ENCODE measurements around the gene MCRIP2. TPM values are rescaled to one million over a fixed set of nuclear protein-coding genes. Genes with fewer than 3 reads are reported as not detected.

MCRIP2 gene
- polyA plus RNA-seq, 2 of the 4 experiments (the other 2 are of a cell fraction): 10.7 to 21.3 TPM

GRCh38 chr16:625117-625976, 16.3 kb upstream of the MCRIP2 start:
- POLR2A ChIA-PET: no interaction called here
- H3K4me3 ChIP-seq: no peak overlapping the region
- CTCF ChIA-PET: interaction anchor here (0.6 to 2.0 kb wide), 8 partner anchors 18 to 559 kb away, joined by 3 to 8 read pairs (median 4); no protein-coding TSS in a partner anchor
- no peak for ATAC-seq
- no peak for DNase-seq (ENCODE audit: low read depth in 1 of 2, low spot score in 1 of 2)
- no peak overlapping the region for H3K4me2 ChIP-seq
- H3K4me1 ChIP-seq: peaks cover 51% of the 10 kb centered on the region
- WGBS (ENCODE audit: missing lambda C conversion rate): 93% methylated on average over 29 of the region's 37 CpGs
- no peak for TF ChIP-seq TP53 (CRISPR knock-in tag; IDR thresholded peaks at IDR 0.05)
- no peak for TF ChIP-seq RFX5 (IDR thresholded peaks at IDR 0.05)
- no peak for TF ChIP-seq JUNB (IDR thresholded peaks at IDR 0.05)
- no peak for TF ChIP-seq NFE2L2 (conservative IDR thresholded peaks at IDR 0.05; ENCODE audit: low read length)
- no peak for TF ChIP-seq RARB (CRISPR knock-in tag; IDR thresholded peaks at IDR 0.05)
- TF ChIP-seq BCL3 (IDR thresholded peaks at IDR 0.05): no peak
- no peak for TF ChIP-seq SMC3 (IDR thresholded peaks at IDR 0.05)
- no peak for TF ChIP-seq EHF (CRISPR knock-in tag; IDR thresholded peaks at IDR 0.05)
- TF ChIP-seq MAX (IDR thresholded peaks at IDR 0.05): no peak
- TF ChIP-seq CHD2 (IDR thresholded peaks at IDR 0.05; ENCODE audit: low read length, partially characterized antibody): no peak
- TF ChIP-seq PHF8 (IDR thresholded peaks at IDR 0.05; ENCODE audit: borderline replicate concordance, low read depth): no peak
- TF ChIP-seq ZFP36 (IDR thresholded peaks at IDR 0.05; ENCODE audit: borderline replicate concordance, partially characterized antibody): no peak
- TF ChIP-seq HEYL (CRISPR knock-in tag; IDR thresholded peaks at IDR 0.05): no peak
- no peak for TF ChIP-seq ATOH8 (CRISPR knock-in tag; IDR thresholded peaks at IDR 0.05; ENCODE audit: low read depth)
- no peak for TF ChIP-seq EP300 (IDR thresholded peaks at IDR 0.05)
- peak overlapping the region in 1 of 2 experiments; percentile 87; a peak in 2 of 6 replicates for H3K27ac ChIP-seq
- FAIRE-seq: no peak
- no peaks in the 10 kb centered on the region for H3K9me3 ChIP-seq

GRCh38 chr16:625977-626765, 15.5 kb upstream of the MCRIP2 start:
- peak overlapping the region; percentile 70 for H3K4me2 ChIP-seq
- 82% methylated on average over 20 of the region's 35 CpGs for WGBS (ENCODE audit: missing lambda C conversion rate)

GRCh38 chr16:626787-627453, 14.7 kb upstream of the MCRIP2 start:
- DNase-seq (ENCODE audit: low read depth in 1 of 2, low spot score in 1 of 2) (peak; percentile 92 to 97), ATAC-seq (peak; percentile 85 to 90), FAIRE-seq (no peak)
- H3K4me3 ChIP-seq: peak overlapping the region; percentile 15; the same call in 1 of the 3 replicates
- WGBS (ENCODE audit: missing lambda C conversion rate): 34% methylated on average over 27 of the region's 29 CpGs
- peaks cover 53% of the 10 kb centered on the region for H3K4me1 ChIP-seq
- peak overlapping the region; percentile 63 to 87 for H3K27ac ChIP-seq
- peak overlapping the region; percentile 70 for H3K4me2 ChIP-seq
- ChIA-PET POLR2A (interaction anchor here (1.2 to 1.7 kb wide), 3 partner anchors 9 to 53 kb away, joined by 3 to 11 read pairs (median 4); partner anchors contain the start of genes METTL26, RAB40C and STUB1), CTCF (interaction anchor here (0.6 to 2.3 kb wide), 10 partner anchors 9 to 70 kb away, joined by 3 to 6 read pairs (median 4); partner anchors contain the start of gene METTL26)
- no peaks in the 10 kb centered on the region for H3K9me3 ChIP-seq
- peak; percentile 48 for TF ChIP-seq MAFK (IDR thresholded peaks at IDR 0.05; ENCODE audit: partially characterized antibody)
- peak; percentile 72 for TF ChIP-seq JUNB (IDR thresholded peaks at IDR 0.05)
- TF ChIP-seq ATOH8 (CRISPR knock-in tag; IDR thresholded peaks at IDR 0.05; ENCODE audit: low read depth): no peak
- peak; percentile 51; the same call in 1 of the 2 replicates for TF ChIP-seq GATA3 (IDR thresholded peaks at IDR 0.05; ENCODE audit: borderline replicate concordance)
- TF ChIP-seq FOSL2 (IDR thresholded peaks at IDR 0.05): peak; percentile 72
- TF ChIP-seq FOSL2 (CRISPR knock-in tag; IDR thresholded peaks at IDR 0.05): peak; percentile 96
- TF ChIP-seq JUN (IDR thresholded peaks at IDR 0.05): peak in 1 of 2 experiments; percentile 25; a peak in 1 of 5 replicates
- TF ChIP-seq SMC3 (IDR thresholded peaks at IDR 0.05): no peak
- peak; percentile 72 for TF ChIP-seq MAX (IDR thresholded peaks at IDR 0.05)
- TF ChIP-seq NPAS2 (CRISPR knock-in tag; IDR thresholded peaks at IDR 0.05; ENCODE audit: borderline replicate concordance): no peak
- TF ChIP-seq PBX3 (IDR thresholded peaks at IDR 0.05): no peak

More at GRCh38 chr16:625977-626765, 15.5 kb upstream of the MCRIP2 start:
- H3K27ac ChIP-seq: peak overlapping the region; percentile 59 to 87
- ChIA-PET POLR2A (no interaction called here), CTCF (interaction anchor here (0.6 to 2.0 kb wide), 8 partner anchors 19 to 560 kb away, joined by 3 to 8 read pairs (median 4); no protein-coding TSS in a partner anchor)
- no peak for FAIRE-seq
- no peaks in the 10 kb centered on the region for H3K9me3 ChIP-seq
- no peak for ATAC-seq
- no peak for DNase-seq (ENCODE audit: low read depth in 1 of 2, low spot score in 1 of 2)
- no peak overlapping the region for H3K4me3 ChIP-seq
- peaks cover 57% of the 10 kb centered on the region for H3K4me1 ChIP-seq
- TF ChIP-seq CEBPB (IDR thresholded peaks at IDR 0.05): no peak
- no peak for TF ChIP-seq FOXS1 (CRISPR knock-in tag; IDR thresholded peaks at IDR 0.05)
- no peak for TF ChIP-seq SREBF2 (IDR thresholded peaks at IDR 0.05)
- TF ChIP-seq CBX8 (IDR thresholded peaks at IDR 0.05): no peak
